A549 (cell line): Measurements from ENCODE around the gene SLC14A1. TPM values are rescaled to one million over a fixed set of nuclear protein-coding genes. Genes with fewer than 3 reads are reported as not detected.
A peak's percentile ranks its signal among the peaks of the same experiment; 100 is the strongest.

Experiments used
- ATAC-seq, 2 experiments: fragments of 200-7000 bp in 1 of 2; fragments of >200 bp in 1 of 2; cut with Nextera tagmentation in 1 of 2; cut with Tn5 transposase in 1 of 2; 3 replicates each; pipeline versions ENCODE4 v1.8.0 to v1.9.1; 2018 to 2020; ENCODE audit warnings: mild to moderate bottlenecking in 1 of 2, moderate library complexity in 1 of 2
- CTCF ChIA-PET: fragments of 300-600 bp; sonication (Branson Sonifier 250); formaldehyde crosslinking; extraction: SDS; loops from one replicate; lab custom pipeline; 2021; ENCODE audit warnings: antibody characterized with exemption, inconsistent platforms; lab: Yijun Ruan, JAX
- POLR2A ChIA-PET: fragments of 350-600 bp; formaldehyde crosslinking; extraction: SDS; loops from one replicate; lab custom pipeline; 2021; ENCODE audit warnings: antibody characterized with exemption, inconsistent platforms; lab: Yijun Ruan, JAX
- DNase-seq, 2 experiments: peaks; one replicate each; pipeline versions ENCODE4 v3.0.0 to v3.0.0-alpha.2; 2011 to 2016; ENCODE audit warnings: low read depth in 1 of 2, low spot score in 1 of 2
- FAIRE-seq: peaks from 2 replicates; lab custom pipeline; 2011; peaks lifted over from hg19 to GRCh38; lab: Jason Lieb, UNC
- H3K27ac ChIP-seq, 2 experiments: fragments of >200 bp; sonication (Bioruptor Twin); formaldehyde crosslinking; 3 replicates each; pipeline ENCODE4 v1.5.1; 2016 to 2017
- H3K4me1 ChIP-seq: fragments of >200 bp; sonication (Bioruptor Twin); formaldehyde crosslinking; 3 replicates; pipeline ENCODE4 v1.6.1; 2016
- H3K4me2 ChIP-seq: fragments of >200 bp; sonication (Bioruptor Twin); formaldehyde crosslinking; 3 replicates; pipeline ENCODE4 v1.6.1; 2016
- H3K4me3 ChIP-seq: fragments of >200 bp; sonication (Bioruptor Twin); formaldehyde crosslinking; 3 replicates; pipeline ENCODE4 v1.5.1; 2016
- H3K9me3 ChIP-seq: fragments of >200 bp; sonication (Bioruptor Twin); formaldehyde crosslinking; 3 replicates; pipeline ENCODE4 v1.6.1; 2016
- CBX8 ChIP-seq: fragments of 200-600 bp; sonication (generic); IDR thresholded peaks from 2 replicates; pipeline ENCODE4 v1.6.1; 2016
- CEBPB ChIP-seq, 2 experiments: fragments of >200 bp in 1 of 2; sonication (Bioruptor Twin) in 1 of 2; formaldehyde crosslinking in 1 of 2; IDR thresholded peaks; 2 replicates each; pipeline ENCODE4 v1.6.1; 2012 to 2016
- CHD2 ChIP-seq: fragments of 150-350 bp; IDR thresholded peaks from 2 replicates; pipeline ENCODE4 v1.6.1; 2014; ENCODE audit warnings: low read length; ENCODE audit not compliant: partially characterized antibody
- EHMT2 ChIP-seq: fragments of 200-600 bp; sonication (generic); IDR thresholded peaks from 2 replicates; pipeline ENCODE4 v1.6.1; 2016; ENCODE audit warnings: antibody characterized with exemption, low read depth, mild to moderate bottlenecking, moderate library complexity
- FOSL2 ChIP-seq, 2 experiments: fragments of 450-650 bp in 1 of 2; fragments of >200 bp in 1 of 2; sonication (Bioruptor Twin) in 1 of 2; formaldehyde crosslinking; IDR thresholded peaks; 2 replicates each; pipeline versions ENCODE4 v1.5.0 to v1.6.1; 2016 to 2020; ENCODE audit warnings: mild to moderate bottlenecking in 1 of 2, moderate library complexity in 1 of 2
- GATA3 ChIP-seq: IDR thresholded peaks from 2 replicates; pipeline ENCODE4 v1.6.1; 2012; ENCODE audit warnings: borderline replicate concordance
- JUNB ChIP-seq: fragments of >200 bp; sonication (Bioruptor Twin); formaldehyde crosslinking; IDR thresholded peaks from 2 replicates; pipeline ENCODE4 v1.6.1; 2016
- KDM5A ChIP-seq: fragments of 200-600 bp; sonication (generic); IDR thresholded peaks from 2 replicates; pipeline ENCODE4 v1.6.1; 2016; ENCODE audit warnings: antibody characterized with exemption, mild to moderate bottlenecking
- MAFK ChIP-seq: fragments of 450-650 bp; IDR thresholded peaks from 2 replicates; pipeline ENCODE4 v1.6.1; 2014; ENCODE audit not compliant: partially characterized antibody
- NPAS2 ChIP-seq: fragments of 250-450 bp; sonication (Bioruptor Pico); IDR thresholded peaks from 2 replicates; pipeline ENCODE4 v1.8.0; 2022; ENCODE audit warnings: mild to moderate bottlenecking, moderate library complexity, borderline replicate concordance
- NR3C1 ChIP-seq: fragments of >200 bp; sonication (Bioruptor Twin); formaldehyde crosslinking; IDR thresholded peaks from 3 replicates; pipeline ENCODE4 v1.6.1; 2017
- PHF8 ChIP-seq: fragments of 200-600 bp; sonication (generic); IDR thresholded peaks from 2 replicates; pipeline ENCODE4 v1.6.1; 2016; ENCODE audit warnings: low read depth, mild to moderate bottlenecking, antibody characterized with exemption, moderate library complexity, borderline replicate concordance
- POLR2AphosphoS2 ChIP-seq: conservative IDR thresholded peaks from 2 replicates; pipeline ENCODE4 v1.6.1; 2012; ENCODE audit warnings: low read length, improper control_type of control experiment, inconsistent platforms
- RAD21 ChIP-seq, 2 experiments: fragments of >200 bp in 1 of 2; sonication (Bioruptor Twin) in 1 of 2; formaldehyde crosslinking in 1 of 2; IDR thresholded peaks in 1 of 2; conservative IDR thresholded peaks in 1 of 2; 2 replicates in 1 of 2; 3 replicates in 1 of 2; pipeline ENCODE4 v1.6.1; 2012 to 2018; ENCODE audit warnings: inconsistent platforms in 1 of 2
- RARB ChIP-seq: fragments of 250-450 bp; sonication (Bioruptor Pico); IDR thresholded peaks from 2 replicates; pipeline ENCODE4 v1.8.0; 2021; ENCODE audit warnings: mild to moderate bottlenecking, moderate library complexity
- TFCP2L1 ChIP-seq: fragments of 250-450 bp; sonication (Bioruptor Pico); IDR thresholded peaks from 2 replicates; pipeline ENCODE4 v1.5.0; 2021; ENCODE audit warnings: mild to moderate bottlenecking
- ZFP36 ChIP-seq: fragments of 450-650 bp; IDR thresholded peaks from 2 replicates; pipeline ENCODE4 v1.6.1; 2014; ENCODE audit warnings: borderline replicate concordance; ENCODE audit not compliant: partially characterized antibody
- WGBS: methylation state at CpG from one replicate; pipeline ENCODE4 v1.1.6; 2017; ENCODE audit errors: missing lambda C conversion rate; 5-methylcytosine and 5-hydroxymethylcytosine counted together
- polyA plus RNA-seq, 4 experiments: library from polyadenylated mRNA; depleted of rRNA in 3 of 4; stranded (reverse); fragments of >200 nt; fragmentation: RNase III in 1 of 4; extraction: RNeasy Plus Mini Kit Qiagen cat#74134 plus additional on column Dnase treatment in 1 of 4; gene quantifications; 2 replicates in 3 of 4; 3 replicates in 1 of 4; pipeline ENCODE4 v1.2.3, GENCODE V29; 2011 to 2017
- TF ChIP-seq, protein P1 (sequence below): IDR thresholded peaks from 2 replicates; pipeline ENCODE4 v1.6.1; 2012
- TF ChIP-seq, protein P2 (sequence below): fragments of >200 bp; sonication (Bioruptor Twin); formaldehyde crosslinking; IDR thresholded peaks from 2 replicates; pipeline ENCODE4 v1.6.1; 2016
- TF ChIP-seq, protein P3 (sequence below): IDR thresholded peaks from 2 replicates; pipeline ENCODE4 v1.6.1; 2012; ENCODE audit warnings: low read depth, borderline replicate concordance
- TF ChIP-seq, protein P4 (sequence below): fragments of 150-350 bp; IDR thresholded peaks from 2 replicates; pipeline ENCODE4 v1.6.1; 2014; ENCODE audit warnings: low read depth, mild to moderate bottlenecking, low read length
- TF ChIP-seq, protein P5 (sequence below): fragments of >200 bp; sonication (Bioruptor Twin); formaldehyde crosslinking; IDR thresholded peaks from 3 replicates; pipeline ENCODE4 v1.6.1; 2016
- TF ChIP-seq, protein P6 (sequence below): fragments of 450-650 bp; IDR thresholded peaks from 2 replicates; pipeline ENCODE4 v1.6.1; 2014; ENCODE audit warnings: antibody characterized with exemption
- TF ChIP-seq, protein P7 (sequence below): fragments of 250-450 bp; sonication (Bioruptor Pico); IDR thresholded peaks from 2 replicates; pipeline ENCODE4 v1.5.0; 2020; ENCODE audit warnings: low read depth, mild to moderate bottlenecking, moderate library complexity
- TF ChIP-seq, protein P8 (sequence below): fragments of 200-600 bp; sonication (generic); IDR thresholded peaks from 2 replicates; pipeline ENCODE4 v1.6.1; 2016; ENCODE audit warnings: antibody characterized with exemption, mild to moderate bottlenecking, moderate library complexity

SLC14A1 gene
- polyA plus RNA-seq, 2 of the 4 experiments (the other 2 are of a cell fraction), result 0.23 TPM; not detected in 1

DNA sequence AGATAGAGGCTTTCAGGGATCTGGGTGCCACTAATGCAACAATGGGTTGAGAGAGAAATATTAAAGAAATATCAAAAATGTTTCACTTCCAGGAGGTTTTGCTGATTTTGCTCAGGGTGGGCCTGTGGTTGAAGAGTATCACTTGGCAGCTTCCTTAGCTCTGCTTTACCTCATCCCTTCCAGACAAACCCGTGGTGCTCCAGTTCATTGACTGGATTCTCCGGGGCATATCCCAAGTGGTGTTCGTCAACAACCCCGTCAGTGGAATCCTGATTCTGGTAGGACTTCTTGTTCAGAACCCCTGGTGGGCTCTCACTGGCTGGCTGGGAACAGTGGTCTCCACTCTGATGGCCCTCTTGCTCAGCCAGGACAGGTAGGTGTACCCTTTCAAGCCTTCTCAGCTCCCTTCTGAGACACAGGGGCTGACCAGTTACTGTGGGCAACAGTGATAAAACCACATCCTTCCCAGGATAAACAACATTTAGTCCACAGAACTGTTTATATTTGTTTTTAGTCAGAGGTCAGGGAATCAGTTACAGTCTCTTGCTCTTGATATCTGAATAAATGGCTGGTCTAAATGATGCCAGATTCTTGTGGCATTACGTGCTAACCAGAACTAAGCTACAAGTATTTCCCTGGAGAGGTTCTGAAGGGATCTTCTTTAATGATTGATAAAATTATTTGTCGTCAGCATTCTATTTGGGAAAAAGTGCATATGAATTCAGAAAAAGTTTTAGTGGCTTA is 7.0 kb downstream of the SLC14A1 start:
- ATAC-seq (peak; percentile 84 to 89), FAIRE-seq (no peak), DNase-seq (peak; percentile 18 to 70)
- Histone ChIP-seq H3K4me3 (no peak overlapping the region), H3K27ac (peak overlapping the region; percentile 60 to 63; a peak in 5 of 6 replicates), H3K4me1 (peaks cover 14% of the 10 kb centered on the region), H3K4me2 (peak overlapping the region; percentile 69), H3K9me3 (no peaks in the 10 kb centered on the region)
- CTCF ChIA-PET, result interaction anchor here (0.8 to 1.3 kb wide), 7 partner anchors 10 to 362 kb away, joined by 3 to 6 read pairs (median 4); no protein-coding TSS in a partner anchor
- TF ChIP-seq NR3C1 (no peak), EHMT2 (no peak), TFCP2L1 (CRISPR knock-in tag) (no peak), POLR2AphosphoS2 (no peak), CEBPB (IDR thresholded peaks at IDR 0.05) (no peak), KDM5A (no peak), RARB (CRISPR knock-in tag) (no peak), GATA3 (peak; percentile 60; the same call in 1 of the 2 replicates), CBX8 (no peak), PHF8 (no peak), JUNB (0 out of 2 replicates have a peak, but pooled peaks have one; percentile 24), CHD2 (no peak), RAD21 (conservative IDR thresholded peaks at IDR 0.05 in 1 of 2, IDR thresholded peaks at IDR 0.05 in 1 of 2) (no peak), FOSL2 (IDR thresholded peaks at IDR 0.05) (no peak), FOSL2 (CRISPR knock-in tag; IDR thresholded peaks at IDR 0.05) (peak; percentile 16; the same call in 1 of the 2 replicates), MAFK (no peak), NPAS2 (CRISPR knock-in tag) (no peak), ZFP36 (no peak)
- TF ChIP-seq, protein P1, sequence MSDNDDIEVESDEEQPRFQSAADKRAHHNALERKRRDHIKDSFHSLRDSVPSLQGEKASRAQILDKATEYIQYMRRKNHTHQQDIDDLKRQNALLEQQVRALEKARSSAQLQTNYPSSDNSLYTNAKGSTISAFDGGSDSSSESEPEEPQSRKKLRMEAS, result no peak; the same call in 1 of the 2 replicates
- TF ChIP-seq, protein P2, sequence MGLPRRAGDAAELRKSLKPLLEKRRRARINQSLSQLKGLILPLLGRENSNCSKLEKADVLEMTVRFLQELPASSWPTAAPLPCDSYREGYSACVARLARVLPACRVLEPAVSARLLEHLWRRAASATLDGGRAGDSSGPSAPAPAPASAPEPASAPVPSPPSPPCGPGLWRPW, result no peak
- TF ChIP-seq, protein P3, sequence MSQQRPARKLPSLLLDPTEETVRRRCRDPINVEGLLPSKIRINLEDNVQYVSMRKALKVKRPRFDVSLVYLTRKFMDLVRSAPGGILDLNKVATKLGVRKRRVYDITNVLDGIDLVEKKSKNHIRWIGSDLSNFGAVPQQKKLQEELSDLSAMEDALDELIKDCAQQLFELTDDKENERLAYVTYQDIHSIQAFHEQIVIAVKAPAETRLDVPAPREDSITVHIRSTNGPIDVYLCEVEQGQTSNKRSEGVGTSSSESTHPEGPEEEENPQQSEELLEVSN, result no peak
- TF ChIP-seq, protein P4, sequence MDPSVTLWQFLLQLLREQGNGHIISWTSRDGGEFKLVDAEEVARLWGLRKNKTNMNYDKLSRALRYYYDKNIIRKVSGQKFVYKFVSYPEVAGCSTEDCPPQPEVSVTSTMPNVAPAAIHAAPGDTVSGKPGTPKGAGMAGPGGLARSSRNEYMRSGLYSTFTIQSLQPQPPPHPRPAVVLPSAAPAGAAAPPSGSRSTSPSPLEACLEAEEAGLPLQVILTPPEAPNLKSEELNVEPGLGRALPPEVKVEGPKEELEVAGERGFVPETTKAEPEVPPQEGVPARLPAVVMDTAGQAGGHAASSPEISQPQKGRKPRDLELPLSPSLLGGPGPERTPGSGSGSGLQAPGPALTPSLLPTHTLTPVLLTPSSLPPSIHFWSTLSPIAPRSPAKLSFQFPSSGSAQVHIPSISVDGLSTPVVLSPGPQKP, result no peak
- TF ChIP-seq, protein P5, sequence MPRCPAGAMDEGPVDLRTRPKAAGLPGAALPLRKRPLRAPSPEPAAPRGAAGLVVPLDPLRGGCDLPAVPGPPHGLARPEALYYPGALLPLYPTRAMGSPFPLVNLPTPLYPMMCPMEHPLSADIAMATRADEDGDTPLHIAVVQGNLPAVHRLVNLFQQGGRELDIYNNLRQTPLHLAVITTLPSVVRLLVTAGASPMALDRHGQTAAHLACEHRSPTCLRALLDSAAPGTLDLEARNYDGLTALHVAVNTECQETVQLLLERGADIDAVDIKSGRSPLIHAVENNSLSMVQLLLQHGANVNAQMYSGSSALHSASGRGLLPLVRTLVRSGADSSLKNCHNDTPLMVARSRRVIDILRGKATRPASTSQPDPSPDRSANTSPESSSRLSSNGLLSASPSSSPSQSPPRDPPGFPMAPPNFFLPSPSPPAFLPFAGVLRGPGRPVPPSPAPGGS, result no peak
- TF ChIP-seq, protein P6, sequence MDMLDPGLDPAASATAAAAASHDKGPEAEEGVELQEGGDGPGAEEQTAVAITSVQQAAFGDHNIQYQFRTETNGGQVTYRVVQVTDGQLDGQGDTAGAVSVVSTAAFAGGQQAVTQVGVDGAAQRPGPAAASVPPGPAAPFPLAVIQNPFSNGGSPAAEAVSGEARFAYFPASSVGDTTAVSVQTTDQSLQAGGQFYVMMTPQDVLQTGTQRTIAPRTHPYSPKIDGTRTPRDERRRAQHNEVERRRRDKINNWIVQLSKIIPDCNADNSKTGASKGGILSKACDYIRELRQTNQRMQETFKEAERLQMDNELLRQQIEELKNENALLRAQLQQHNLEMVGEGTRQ, result no peak
- TF ChIP-seq, protein P7, sequence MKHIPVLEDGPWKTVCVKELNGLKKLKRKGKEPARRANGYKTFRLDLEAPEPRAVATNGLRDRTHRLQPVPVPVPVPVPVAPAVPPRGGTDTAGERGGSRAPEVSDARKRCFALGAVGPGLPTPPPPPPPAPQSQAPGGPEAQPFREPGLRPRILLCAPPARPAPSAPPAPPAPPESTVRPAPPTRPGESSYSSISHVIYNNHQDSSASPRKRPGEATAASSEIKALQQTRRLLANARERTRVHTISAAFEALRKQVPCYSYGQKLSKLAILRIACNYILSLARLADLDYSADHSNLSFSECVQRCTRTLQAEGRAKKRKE, result no peak
- TF ChIP-seq, protein P8, sequence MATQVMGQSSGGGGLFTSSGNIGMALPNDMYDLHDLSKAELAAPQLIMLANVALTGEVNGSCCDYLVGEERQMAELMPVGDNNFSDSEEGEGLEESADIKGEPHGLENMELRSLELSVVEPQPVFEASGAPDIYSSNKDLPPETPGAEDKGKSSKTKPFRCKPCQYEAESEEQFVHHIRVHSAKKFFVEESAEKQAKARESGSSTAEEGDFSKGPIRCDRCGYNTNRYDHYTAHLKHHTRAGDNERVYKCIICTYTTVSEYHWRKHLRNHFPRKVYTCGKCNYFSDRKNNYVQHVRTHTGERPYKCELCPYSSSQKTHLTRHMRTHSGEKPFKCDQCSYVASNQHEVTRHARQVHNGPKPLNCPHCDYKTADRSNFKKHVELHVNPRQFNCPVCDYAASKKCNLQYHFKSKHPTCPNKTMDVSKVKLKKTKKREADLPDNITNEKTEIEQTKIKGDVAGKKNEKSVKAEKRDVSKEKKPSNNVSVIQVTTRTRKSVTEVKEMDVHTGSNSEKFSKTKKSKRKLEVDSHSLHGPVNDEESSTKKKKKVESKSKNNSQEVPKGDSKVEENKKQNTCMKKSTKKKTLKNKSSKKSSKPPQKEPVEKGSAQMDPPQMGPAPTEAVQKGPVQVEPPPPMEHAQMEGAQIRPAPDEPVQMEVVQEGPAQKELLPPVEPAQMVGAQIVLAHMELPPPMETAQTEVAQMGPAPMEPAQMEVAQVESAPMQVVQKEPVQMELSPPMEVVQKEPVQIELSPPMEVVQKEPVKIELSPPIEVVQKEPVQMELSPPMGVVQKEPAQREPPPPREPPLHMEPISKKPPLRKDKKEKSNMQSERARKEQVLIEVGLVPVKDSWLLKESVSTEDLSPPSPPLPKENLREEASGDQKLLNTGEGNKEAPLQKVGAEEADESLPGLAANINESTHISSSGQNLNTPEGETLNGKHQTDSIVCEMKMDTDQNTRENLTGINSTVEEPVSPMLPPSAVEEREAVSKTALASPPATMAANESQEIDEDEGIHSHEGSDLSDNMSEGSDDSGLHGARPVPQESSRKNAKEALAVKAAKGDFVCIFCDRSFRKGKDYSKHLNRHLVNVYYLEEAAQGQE, result no peak
- 21% methylated on average over 6 of the region's 6 CpGs for WGBS
- POLR2A ChIA-PET, result interaction anchor here (0.6 kb wide), 1 partner anchor 152 kb away, joined by 4 read pairs; no protein-coding TSS in a partner anchor
